Measurements from ENCODE around the gene ARID3B. TPM values are rescaled to one million over a fixed set of nuclear protein-coding genes. Genes with fewer than 3 reads are reported as not detected.
A peak's percentile ranks its signal among the peaks of the same experiment; 100 is the strongest.
"Not testable (repeated sequence)": the region's sequence is repeated elsewhere in the genome, so short reads cannot be mapped to it uniquely, and the experiment has no call there.

The ARID3B gene
- polyA plus RNA-seq, 5 donors = 8.6 to 11.3 (median 10.9) TPM

DNA sequence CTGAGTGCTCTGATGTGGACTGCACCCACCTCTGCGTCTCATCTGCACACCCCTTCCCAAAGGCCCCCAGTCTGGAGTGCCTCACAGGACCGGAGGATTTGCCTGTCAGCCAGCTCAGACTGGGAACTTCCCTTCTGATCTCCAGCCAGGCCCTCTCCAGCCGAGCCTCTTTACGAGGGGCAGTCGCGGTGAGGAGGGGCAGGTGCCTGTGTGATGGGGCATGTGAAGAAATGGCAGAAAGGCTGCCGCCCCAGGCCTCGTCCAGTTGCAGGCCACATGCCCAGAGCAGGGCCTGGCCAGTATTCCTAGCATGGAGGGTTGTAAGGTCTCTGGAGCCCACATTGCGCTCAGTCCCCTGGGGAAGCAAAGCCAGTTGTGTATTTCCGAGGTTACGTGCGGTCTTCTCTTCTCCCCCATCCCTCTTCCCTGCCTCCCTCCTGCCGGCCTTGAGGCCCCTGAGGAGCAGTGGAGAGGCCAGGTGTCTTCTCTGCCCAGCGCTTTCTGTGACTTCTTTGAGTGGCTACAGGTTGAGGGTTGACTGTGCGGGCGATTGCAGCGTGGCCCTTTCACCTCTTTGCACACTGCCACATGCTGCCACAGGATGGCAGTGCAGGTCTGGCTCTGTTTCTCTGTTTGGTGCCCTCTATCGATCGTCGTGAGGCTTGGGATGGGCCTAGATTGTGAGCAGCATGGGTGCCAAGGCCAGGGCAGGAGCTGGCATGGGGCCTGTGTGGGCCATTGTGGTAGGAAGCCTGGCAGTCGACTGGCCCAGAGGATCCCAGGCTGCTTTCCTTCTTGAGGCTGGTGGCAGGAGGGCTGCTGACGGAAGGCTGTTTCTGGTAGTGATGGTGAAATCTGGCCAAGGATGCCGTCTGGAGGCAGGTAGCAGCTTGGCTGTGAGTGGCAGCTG lies 79.9 kb downstream of the ARID3B start:
- DNase-seq = no peak

DNA sequence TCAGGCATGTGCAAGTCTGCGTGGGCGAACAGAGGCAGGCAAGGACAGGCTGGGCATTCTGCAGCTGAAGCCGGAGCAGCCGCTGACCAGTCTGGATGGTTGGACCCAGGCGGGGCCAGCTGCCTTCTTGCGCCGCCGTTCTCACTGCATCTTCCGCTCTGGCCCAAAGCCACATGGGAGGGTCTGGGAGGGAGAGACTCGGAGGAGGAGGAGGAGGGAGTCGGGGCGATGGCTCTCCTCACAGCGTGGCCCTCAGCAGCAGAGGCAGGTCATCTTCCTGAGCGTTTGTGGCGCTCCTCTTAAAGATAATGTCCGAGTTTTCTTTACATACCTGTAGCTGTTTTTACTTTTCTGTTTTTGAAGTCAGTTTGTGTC lies 80.5 kb downstream of the ARID3B start:
- DNase-seq = no peak

DNA sequence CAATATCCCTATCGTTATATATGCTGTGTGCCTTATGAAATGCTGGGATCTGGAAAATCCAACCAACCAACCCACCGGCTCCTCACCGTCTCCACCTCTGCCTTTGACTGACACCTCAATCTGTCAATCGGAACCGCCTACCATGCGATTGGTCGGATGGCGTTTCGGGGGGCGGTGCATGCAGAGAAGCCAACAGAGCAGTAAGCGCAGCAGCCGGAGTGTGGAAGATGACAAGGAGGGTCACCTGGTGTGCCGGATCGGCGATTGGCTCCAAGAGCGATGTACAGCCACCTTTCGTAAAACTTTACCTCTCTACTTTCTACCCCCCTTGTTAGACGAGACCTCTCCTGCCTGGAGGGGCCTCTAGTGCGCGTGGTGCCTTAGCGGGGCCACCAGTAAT lies 80.9 kb downstream of the ARID3B start:
- DNase-seq = no peak

DNA sequence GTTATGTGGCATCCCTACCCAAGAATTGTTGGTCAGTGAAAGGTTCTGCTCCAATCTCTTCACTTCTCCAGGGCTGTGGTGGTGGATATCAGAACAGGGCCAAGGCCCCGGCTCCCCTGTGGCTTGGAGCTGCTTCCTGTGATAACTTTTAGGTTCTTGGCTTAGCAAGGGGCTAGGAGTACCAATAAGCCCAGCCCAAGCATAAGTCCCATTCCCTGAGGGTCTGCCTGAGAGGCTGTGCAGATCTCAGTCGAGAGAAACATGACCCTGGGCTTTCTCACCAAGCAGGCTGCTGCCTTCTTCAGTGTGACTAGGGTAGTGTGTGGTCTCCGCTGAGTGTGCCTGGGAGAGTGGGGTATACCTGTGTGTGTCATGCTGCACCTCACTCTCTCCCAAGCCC lies 81.7 kb downstream of the ARID3B start:
- no peak for DNase-seq

DNA sequence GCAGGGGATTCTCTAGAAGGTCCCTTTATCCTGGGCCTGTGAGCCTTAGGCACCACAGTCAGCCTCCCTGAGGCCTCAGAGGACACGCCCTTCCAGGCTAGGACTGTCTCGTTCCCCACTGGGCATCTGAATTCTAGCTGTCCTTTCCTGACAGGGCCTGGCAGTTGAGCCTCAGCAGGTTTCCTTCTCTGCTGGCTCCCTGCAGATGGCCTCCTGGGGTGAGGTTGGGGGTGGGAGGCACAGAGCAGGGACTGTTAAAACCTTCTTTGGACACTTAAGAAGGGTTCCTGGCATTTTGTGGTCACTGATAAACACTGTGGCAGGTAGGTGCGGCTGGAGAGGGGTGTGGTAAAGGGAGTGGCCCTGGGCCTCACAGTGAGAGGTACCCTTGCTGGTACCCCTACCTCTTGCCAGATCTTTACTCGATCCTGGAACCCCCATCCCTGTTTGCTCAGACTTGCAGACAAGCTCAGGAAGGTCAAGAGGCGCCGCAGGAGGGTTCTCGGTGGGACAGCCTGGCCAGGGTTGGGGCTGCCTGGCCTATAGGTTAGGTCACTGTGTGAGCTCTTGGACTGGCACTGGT lies 83.1 kb downstream of the ARID3B start:
- DNase-seq = no peak

DNA sequence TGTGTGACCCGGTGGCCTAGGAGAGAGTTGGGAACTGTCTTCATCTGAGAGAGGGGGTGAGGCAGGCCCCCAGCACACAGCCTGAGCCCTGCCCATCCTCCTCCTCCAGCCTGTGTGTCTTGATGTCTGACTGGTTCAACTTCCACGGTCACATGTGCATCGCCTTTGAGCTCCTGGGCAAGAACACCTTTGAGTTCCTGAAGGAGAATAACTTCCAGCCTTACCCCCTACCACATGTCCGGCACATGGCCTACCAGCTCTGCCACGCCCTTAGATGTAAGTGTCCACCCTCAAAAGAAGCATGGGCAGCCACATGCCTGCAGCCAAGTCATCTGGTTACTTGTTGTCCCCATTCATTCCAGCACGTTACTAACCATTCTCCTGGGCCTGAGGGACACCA lies 84.7 kb downstream of the ARID3B start:
- no peak for DNase-seq

DNA sequence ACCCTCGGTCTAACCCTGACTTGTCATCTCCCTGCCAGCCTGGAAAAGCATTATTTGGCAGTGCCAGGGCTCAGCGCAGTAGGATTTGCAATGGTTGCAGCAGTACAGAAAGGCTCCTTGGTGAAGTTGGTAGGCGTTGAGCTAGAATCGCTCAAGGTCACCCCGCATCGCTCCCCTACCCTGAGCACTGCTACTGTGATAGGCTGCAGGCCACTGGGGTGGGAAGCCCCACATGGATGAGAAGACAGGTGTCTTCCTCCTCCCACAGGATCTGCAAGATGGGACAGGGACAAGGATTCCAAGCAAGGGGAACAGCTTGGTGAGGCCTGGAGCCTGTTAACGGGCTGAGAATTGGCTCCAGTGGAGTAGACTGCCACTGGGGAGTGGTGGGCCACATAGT lies 85.3 kb downstream of the ARID3B start:
- no peak for DNase-seq

DNA sequence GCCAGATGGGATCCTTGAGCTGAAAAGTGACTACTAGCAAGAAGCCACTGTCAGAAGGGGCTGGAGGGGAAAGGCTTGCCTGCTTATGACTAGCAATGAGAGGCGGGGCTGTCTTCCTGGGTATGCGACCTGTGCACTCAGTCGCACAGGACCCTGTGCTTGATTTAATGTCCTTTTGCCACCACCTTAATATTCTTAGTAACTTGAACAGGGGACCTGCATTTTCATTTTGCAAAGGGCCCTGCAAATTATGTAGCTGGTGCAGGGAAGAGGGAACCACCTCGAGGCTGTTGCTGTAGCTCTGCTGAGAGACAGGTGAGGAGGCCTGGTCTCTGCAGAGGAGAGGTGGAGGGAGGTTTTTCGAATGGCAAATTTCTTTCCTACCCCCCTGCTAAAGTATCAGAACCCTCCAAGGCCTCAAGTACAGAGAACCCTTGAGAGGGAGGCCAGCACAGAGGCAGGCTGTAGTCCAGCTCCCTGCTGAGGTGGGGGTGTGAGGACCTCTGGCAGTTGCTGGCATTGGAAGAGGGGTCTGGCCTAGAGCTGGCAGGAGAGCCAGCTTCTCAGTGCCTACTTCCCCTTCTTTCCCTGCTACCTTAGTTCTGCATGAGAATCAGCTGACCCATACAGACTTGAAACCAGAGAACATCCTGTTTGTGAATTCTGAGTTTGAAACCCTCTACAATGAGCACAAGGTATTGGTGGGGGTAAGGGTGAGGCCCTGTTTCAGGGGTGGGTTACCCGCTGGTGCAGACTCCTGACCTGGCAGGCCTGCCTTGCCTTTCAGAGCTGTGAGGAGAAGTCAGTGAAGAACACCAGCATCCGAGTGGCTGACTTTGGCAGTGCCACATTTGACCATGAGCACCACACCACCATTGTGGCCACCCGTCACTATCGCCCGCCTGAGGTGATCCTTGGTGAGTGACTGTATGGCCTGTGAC lies 86.0 kb downstream of the ARID3B start:
- DNase-seq = no peak

DNA sequence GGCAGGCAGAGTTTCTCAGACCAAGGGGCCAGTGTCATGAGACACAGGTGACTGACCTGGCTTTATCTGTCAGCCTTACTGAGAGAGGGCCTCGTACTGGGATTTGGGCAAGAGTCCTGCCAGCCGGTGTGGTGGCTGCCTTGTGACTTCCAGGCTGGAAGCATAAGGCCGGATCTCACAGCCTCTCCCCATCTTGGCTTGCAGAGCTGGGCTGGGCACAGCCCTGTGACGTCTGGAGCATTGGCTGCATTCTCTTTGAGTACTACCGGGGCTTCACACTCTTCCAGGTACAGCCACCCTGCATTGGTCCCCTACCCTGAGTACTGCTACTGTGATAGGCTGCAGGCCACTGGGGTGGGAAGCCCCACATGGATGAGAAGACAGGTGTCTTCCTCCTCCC lies 86.7 kb downstream of the ARID3B start:
- no peak for DNase-seq

DNA sequence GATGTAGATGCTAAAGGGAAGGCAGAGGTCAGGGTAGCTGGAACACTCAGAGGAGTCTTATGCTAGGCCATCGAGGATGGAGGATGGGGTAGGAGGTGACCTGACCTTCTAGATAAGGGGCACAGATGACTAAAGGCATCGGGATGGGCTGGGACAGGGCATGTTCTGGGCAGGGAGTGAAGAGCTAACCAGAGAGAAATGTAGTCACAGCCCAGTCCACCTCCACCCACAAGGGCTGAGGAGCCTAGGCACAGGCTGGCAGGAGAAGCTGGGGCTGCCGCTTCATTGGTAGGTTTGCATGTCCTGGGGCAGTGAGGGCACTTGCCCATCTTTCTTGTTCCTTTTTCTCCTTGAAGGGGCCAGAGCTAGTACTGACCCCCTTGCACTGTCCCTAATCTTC lies 87.2 kb downstream of the ARID3B start:
- no peak for DNase-seq

DNA sequence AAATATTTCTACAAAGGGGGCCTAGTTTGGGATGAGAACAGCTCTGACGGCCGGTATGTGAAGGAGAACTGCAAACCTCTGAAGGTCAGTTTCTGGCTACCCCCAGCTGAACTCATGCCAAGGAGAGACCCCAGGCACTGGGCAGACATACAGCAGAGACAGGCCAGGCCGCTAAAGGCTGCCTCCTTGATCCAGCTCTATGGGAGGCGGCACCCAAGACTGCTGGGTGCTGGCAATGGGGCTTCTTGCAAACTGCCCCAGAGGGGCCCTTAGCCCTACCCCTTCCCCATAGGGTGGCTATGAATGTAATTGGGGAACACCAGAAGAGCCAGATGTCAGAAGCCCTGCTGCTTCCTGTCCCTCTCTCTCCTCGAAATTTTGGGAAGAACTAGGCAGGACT lies 87.9 kb downstream of the ARID3B start:
- DNase-seq = no peak

DNA sequence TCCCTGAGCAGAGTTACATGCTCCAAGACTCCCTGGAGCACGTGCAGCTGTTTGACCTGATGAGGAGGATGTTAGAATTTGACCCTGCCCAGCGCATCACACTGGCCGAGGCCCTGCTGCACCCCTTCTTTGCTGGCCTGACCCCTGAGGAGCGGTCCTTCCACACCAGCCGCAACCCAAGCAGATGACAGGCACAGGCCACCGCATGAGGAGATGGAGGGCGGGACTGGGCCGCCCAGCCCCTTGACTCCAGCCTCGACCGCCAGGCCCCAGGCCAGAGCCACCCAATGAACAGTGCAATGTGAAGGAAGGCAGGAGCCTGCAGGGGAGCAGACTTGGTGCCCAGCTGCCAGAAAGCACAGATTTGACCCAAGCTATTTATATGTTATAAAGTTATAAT lies 88.7 kb downstream of the ARID3B start:
- not testable (repeated sequence) for DNase-seq

DNA sequence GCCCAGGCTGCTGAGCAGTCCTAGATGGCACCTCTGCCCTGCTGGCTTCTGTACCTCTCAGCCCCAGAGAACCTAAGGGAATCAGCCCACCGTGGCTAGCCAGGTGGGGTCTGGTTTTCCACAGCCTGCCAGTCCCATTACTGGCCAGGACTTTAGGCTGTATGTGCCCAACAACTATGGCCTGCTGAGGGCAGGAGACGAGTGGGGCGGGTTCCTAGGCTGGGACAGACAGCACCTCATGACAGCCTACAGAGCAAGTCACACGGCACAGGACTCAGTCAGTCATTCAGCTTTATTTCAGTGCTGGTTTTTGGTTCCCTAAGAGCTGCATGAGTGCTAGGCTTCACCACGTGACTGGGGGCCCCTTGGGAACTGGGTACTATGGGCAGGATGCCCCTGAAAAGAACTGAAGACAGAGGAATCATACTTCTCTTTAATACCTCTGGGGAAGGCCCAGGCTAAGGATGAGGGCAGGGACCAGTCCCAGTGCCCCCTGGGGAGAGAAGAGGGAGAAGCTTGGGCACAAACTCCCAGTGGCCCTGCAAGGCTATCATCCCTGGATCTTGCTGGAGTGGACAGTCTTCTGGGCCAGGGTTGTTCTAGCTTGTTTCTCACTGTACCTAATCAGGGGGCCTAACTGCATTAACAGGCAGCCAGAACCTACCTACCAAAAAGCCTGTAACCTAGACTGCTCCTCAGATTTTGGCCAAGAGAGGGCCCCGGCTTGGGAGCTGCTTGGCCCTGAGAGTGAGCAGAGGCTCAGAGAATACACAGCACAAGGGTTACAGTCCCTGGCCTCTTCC lies 89.5 kb downstream of the ARID3B start:
- DNase-seq = no peak

DNA sequence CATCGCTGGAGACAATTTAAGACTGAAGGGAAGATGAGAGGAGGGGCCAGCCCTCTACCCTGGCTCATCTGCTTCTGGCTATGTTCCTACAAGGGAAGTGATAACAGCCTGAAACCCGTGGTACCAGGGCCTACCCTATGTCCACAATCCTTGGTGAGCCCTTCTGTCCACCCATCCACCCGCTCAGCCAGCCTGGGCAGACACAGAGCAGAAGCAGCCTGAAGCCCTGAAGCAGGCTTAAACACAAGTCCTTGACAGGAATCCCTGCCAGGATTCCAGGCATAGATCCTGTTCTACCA lies 90.0 kb downstream of the ARID3B start:
- no peak for DNase-seq

DNA sequence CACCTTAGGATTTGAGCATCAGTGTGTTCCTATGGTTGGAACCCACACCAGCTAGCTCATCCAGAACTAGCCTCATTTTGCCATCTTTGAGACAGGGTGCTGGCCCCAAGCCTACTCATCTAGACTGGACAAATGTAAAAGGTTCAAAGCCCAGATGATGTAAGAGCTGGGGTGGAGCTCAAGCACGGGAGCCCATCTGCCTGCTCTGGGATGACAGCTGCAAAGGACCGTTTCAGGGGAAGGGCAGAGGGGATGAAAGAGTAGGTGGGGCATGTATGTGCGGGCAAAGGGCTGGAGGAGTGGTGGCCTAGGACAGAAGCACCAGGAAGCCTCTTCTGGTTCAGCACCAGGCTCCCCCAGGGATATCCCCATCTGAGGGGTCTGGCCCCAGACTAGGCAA lies 90.4 kb downstream of the ARID3B start:
- DNase-seq = no peak

DNA sequence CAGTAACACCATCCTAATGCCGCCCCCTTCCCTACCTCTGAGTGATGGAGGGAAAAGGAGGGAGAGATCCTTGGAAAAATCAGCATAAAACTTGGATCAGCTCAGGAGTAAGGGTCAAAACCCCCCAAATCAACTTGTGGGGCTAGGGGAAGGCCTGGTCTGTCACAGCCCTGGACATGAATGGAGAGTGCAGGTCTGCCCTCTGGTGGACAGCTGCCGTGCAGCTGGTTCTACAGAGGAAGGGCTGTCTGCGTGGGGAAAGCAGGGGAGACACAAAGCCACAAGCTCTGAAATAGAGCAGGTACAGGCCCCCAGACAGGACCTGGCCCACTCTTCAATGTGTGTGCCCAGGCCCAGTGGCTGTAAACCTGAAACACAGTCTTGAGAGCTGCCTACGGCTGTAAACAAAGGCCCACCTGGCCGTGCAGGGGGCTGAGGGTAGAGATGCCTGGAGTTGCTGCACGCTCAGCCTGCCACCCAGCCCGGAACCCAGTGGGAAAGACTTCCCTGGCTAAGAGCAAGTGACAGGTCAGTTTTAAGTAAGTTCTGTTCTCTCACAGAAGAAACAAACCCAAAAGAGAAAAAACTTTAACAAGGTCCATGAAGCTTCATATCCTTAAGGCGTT lies 91.0 kb downstream of the ARID3B start:
- DNase-seq = peak; percentile 26 to 48

DNA sequence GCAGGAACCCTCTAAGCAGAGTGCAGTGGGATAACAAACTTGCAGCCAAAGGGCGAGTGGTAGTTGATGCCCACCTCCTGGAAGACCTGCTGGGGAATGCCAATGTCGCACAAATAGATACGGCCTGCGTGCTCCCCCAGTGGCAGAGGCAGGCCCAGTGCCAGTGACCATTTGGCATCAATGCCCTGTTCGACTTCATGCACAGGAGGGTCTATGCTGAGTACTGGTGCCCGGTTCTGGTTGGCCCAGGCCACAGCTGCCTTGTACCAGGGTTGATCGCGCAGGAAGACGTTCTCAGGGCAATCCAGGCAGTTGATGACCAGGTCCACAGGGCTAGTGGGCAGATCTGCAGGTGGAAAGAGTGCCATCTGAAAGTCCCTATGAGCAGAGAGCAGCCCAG lies 91.6 kb downstream of the ARID3B start:
- no peak for DNase-seq

DNA sequence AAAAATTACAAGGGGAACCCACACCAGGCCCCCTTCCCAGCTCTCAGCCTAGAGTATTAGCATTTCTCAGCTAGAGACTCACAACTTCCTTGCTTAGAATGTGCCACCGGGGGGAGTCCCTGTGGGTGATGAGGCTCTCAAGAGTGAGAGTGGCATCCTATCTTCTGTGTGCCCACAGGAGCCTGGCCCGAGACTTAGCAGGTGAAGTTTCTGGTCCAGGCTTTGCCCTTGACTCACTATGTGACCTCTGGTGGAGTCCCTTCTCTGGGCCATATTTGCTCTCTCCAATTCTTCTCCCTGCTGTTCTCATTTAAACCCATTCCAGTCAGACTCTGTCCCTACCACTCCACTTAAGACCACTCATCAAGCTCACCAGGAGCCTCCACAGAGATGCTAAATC lies 92.8 kb downstream of the ARID3B start:
- DNase-seq = no peak

DNA sequence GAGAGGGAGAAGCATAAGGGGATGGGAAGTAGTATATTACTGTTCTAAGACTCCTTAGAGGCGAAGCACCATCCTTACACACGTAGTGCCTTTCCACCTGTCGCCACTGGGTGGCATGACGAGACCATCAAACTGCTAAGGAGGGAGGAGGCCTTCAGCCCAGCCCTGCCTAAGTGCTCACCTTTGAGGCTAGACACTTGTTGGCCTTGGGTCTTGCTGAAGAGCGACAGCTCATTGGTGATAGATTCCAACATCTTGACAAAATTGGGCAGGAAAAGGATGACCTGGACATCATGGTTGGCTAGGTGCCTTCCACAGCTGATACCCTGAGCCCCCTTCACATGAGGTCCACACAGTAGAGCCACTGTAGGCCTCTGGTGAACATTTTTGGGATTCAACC lies 94.2 kb downstream of the ARID3B start:
- peak in 1 of 2 donors; percentile 44 for DNase-seq

DNA sequence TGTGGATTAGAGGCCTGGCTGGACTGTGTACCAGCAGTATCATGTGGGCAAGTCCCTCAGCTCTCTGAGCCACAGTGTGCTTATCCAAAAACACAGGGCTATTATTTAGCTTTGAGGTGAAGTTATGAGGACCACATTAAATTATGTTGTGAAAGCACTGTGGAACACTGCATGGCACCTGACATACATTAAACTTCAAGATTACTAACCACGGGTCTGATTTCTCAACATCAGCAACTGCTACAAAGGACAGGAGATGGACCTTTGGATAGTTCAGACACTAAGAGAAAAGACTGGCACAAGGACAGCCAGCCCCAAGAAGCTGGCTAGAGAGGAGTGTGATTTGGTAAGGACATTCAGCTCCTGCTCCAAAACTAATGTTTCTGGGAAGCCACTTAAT lies 96.0 kb downstream of the ARID3B start:
- DNase-seq = no peak

DNA sequence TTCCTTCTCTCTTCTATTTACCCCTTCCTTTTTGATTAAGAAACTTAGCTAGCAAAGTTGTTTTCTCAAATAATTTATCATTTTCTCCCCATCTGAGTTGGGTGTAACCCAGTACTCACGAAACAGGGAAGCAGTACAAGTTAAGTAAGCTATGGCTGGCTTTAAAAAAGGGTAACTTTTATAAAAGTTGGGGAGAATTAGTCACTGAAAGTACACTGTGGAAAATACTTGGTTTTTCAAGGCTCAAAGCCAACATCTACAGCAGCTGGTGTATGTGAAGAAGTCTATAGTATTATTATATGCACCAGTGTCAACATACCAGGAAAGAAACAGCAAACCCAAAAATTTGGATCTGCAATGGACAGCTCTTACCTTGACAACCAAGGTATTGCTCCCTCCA lies 100.1 kb downstream of the ARID3B start:
- DNase-seq = no peak

All from right lung (tissue), 5 donors.